ENCODE results near the gene HTR1E. TPM values are rescaled to one million over a fixed set of nuclear protein-coding genes. Genes with fewer than 3 reads are reported as not detected.
"Not testable (repeated sequence)": the region's sequence is repeated elsewhere in the genome, so short reads cannot be mapped to it uniquely, and the experiment has no call there.

The HTR1E gene
- total and polyA plus RNA-seq, 2 donors (not counting 1 experiment from before 2014, with no cell fraction given), result not detected

GRCh38 chr6:87006541-87006940 lies 69.2 kb downstream of the HTR1E start:
- WGBS (ENCODE audit: insufficient coverage), result no CpG with 5 or more reads among the region's 2 CpGs
- H3K9ac ChIP-seq (ENCODE audit: low read length); POLR2A ChIA-PET; H2AFZ ChIP-seq (ENCODE audit: insufficient read depth, low read depth, low read length, poor library complexity, severe bottlenecking); H4K20me1 ChIP-seq (ENCODE audit: control insufficient read depth, insufficient read depth, low read length, poor library complexity, severe bottlenecking); H3K27me3 Mint-ChIP-seq; H3K9me3 Mint-ChIP-seq (ENCODE audit: insufficient read depth); H3K79me2 ChIP-seq (ENCODE audit: control insufficient read depth, insufficient read depth, low read length); CTCF ChIA-PET; H3K4me2 ChIP-seq (replicated peaks; ENCODE audit: low read depth, low read length, poor library complexity, severe bottlenecking); ATAC-seq (ENCODE audit: low read depth); intact Hi-C loops (cut with micrococcal nuclease); DNase-seq; H3K4me3 Mint-ChIP-seq; H3K27ac Mint-ChIP-seq; H3K27me3 ChIP-seq (replicated peaks in 1 of 4; ENCODE audit: control extremely low read depth in 1 of 4, control insufficient read depth in 3 of 4, insufficient read depth in 4 of 4, low read length in 3 of 4); H3K4me1 Mint-ChIP-seq; H3K36me3 ChIP-seq (replicated peaks in 1 of 2; ENCODE audit: control extremely low read depth in 1 of 2, control insufficient read depth in 1 of 2, extremely low read depth in 1 of 2, insufficient read depth in 2 of 2, low read length in 1 of 2); H3K4me1 ChIP-seq (ENCODE audit: control insufficient read depth in 2 of 2, insufficient read depth in 2 of 2, low read length in 2 of 2); H3K27ac ChIP-seq (ENCODE audit: low read length in 2 of 2); H3K9me3 ChIP-seq (ENCODE audit: control extremely low read depth in 1 of 3, control insufficient read depth in 2 of 3, insufficient read depth in 1 of 3, low read length in 2 of 3); H3K4me3 ChIP-seq (ENCODE audit: control extremely low read depth in 1 of 5, extremely low read depth in 1 of 5, insufficient read depth in 1 of 5, low read depth in 2 of 5, low read length in 4 of 5): not testable (repeated sequence)

DNA sequence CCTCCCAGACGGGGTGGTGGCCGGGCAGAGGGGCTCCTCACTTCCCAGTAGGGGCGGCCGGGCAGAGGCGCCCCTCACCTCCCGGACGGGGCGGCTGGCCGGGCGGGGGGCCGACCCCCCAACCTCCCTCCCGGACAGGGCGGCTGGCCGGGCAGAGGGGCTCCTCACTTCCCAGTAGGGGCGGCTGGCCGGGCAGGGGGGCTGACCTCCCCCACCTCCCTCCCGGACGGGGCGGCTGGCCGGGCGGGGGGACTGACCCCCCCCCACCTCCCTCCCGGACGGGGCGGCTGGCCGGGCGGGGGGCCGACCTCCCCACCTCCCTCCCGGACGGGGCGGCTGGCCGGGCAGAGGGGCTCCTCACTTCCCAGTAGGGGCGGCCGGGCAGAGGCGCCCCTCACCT lies 72.3 kb downstream of the HTR1E start:
- CTCF ChIA-PET; H3K27me3 Mint-ChIP-seq; ATAC-seq (ENCODE audit: low read depth); H3K4me3 Mint-ChIP-seq; POLR2A ChIA-PET; H4K20me1 ChIP-seq (ENCODE audit: control insufficient read depth, insufficient read depth, low read length, poor library complexity, severe bottlenecking); DNase-seq; H3K9me3 Mint-ChIP-seq (ENCODE audit: insufficient read depth); intact Hi-C loops (cut with micrococcal nuclease); H3K79me2 ChIP-seq (ENCODE audit: control insufficient read depth, insufficient read depth, low read length); H3K4me2 ChIP-seq (replicated peaks; ENCODE audit: low read depth, low read length, poor library complexity, severe bottlenecking); H3K36me3 ChIP-seq (replicated peaks in 1 of 2; ENCODE audit: control extremely low read depth in 1 of 2, control insufficient read depth in 1 of 2, extremely low read depth in 1 of 2, insufficient read depth in 2 of 2, low read length in 1 of 2); H3K27me3 ChIP-seq (replicated peaks in 1 of 4; ENCODE audit: control extremely low read depth in 1 of 4, control insufficient read depth in 3 of 4, insufficient read depth in 4 of 4, low read length in 3 of 4); H3K27ac Mint-ChIP-seq; H3K9ac ChIP-seq (ENCODE audit: low read length); H2AFZ ChIP-seq (ENCODE audit: insufficient read depth, low read depth, low read length, poor library complexity, severe bottlenecking); H3K27ac ChIP-seq (ENCODE audit: low read length in 2 of 2); H3K4me1 Mint-ChIP-seq; H3K9me3 ChIP-seq (ENCODE audit: control extremely low read depth in 1 of 3, control insufficient read depth in 2 of 3, insufficient read depth in 1 of 3, low read length in 2 of 3); H3K4me1 ChIP-seq (ENCODE audit: control insufficient read depth in 2 of 2, insufficient read depth in 2 of 2, low read length in 2 of 2); H3K4me3 ChIP-seq (ENCODE audit: control extremely low read depth in 1 of 5, extremely low read depth in 1 of 5, insufficient read depth in 1 of 5, low read depth in 2 of 5, low read length in 4 of 5): not testable (repeated sequence)
- no CpG with 5 or more reads among the region's 34 CpGs for WGBS (ENCODE audit: insufficient coverage)

DNA sequence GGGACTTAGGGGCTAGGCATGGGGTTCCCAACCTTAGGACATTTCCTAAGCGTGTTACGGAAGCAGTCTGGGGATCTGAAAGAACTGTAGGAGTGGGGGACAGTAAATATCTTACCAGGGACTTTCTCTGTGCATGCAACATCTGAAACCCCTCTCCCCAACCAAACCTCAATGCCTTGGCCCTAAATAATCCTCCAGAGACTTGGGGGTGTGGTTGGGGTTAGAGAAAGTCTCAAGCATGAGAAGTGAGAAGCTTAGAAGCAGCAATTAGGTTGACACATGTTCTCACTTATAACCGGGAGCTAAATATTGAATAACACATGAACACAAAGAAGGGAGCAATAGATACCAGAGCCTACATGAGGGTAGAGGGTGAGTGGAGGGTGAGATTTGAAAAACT lies 74.7 kb downstream of the HTR1E start:
- Mint-ChIP-seq H3K4me3 (no peak overlapping the region), H3K27ac (no peak overlapping the region), H3K9me3 (ENCODE audit: insufficient read depth) (no peaks in the 10 kb centered on the region), H3K4me1 (no peaks in the 10 kb centered on the region), H3K27me3 (peaks cover 2% of the 10 kb centered on the region)
- Histone ChIP-seq H4K20me1 (ENCODE audit: control insufficient read depth, insufficient read depth, low read length, poor library complexity, severe bottlenecking) (no peaks in the 10 kb centered on the region), H3K79me2 (ENCODE audit: control insufficient read depth, insufficient read depth, low read length) (no peaks in the 10 kb centered on the region), H3K9me3 (ENCODE audit: control extremely low read depth in 1 of 3, control insufficient read depth in 2 of 3, insufficient read depth in 1 of 3, low read length in 2 of 3) (peaks cover 0 to 6% (median 0%) of the 10 kb centered on the region in 3 donors), H2AFZ (ENCODE audit: insufficient read depth, low read depth, low read length, poor library complexity, severe bottlenecking) (no peak overlapping the region), H3K36me3 (replicated peaks in 1 of 2; ENCODE audit: control extremely low read depth in 1 of 2, control insufficient read depth in 1 of 2, extremely low read depth in 1 of 2, insufficient read depth in 2 of 2, low read length in 1 of 2) (no peaks in the 10 kb centered on the region), H3K4me1 (ENCODE audit: control insufficient read depth in 2 of 2, insufficient read depth in 2 of 2, low read length in 2 of 2) (no peaks in the 10 kb centered on the region), H3K9ac (ENCODE audit: low read length) (no peak overlapping the region), H3K27me3 (replicated peaks in 1 of 4; ENCODE audit: control extremely low read depth in 1 of 4, control insufficient read depth in 3 of 4, insufficient read depth in 4 of 4, low read length in 3 of 4) (peaks cover 0 to 3% (median 0%) of the 10 kb centered on the region in 4 experiments), H3K4me2 (replicated peaks; ENCODE audit: low read depth, low read length, poor library complexity, severe bottlenecking) (no peak overlapping the region), H3K4me3 (ENCODE audit: control extremely low read depth in 1 of 5, extremely low read depth in 1 of 5, insufficient read depth in 1 of 5, low read depth in 2 of 5, low read length in 4 of 5) (no peak overlapping the region), H3K27ac (ENCODE audit: low read length in 2 of 2) (no peak overlapping the region)
- no CpG with 5 or more reads among the region's 3 CpGs for WGBS (ENCODE audit: insufficient coverage)
- CTCF ChIA-PET, result no interaction called here
- no peak for TF ChIP-seq EZH2 (IDR thresholded peaks at IDR 0.05; ENCODE audit: borderline replicate concordance, insufficient read depth, low read depth, low read length, poor library complexity, severe bottlenecking)
- TF ChIP-seq, protein P1, sequence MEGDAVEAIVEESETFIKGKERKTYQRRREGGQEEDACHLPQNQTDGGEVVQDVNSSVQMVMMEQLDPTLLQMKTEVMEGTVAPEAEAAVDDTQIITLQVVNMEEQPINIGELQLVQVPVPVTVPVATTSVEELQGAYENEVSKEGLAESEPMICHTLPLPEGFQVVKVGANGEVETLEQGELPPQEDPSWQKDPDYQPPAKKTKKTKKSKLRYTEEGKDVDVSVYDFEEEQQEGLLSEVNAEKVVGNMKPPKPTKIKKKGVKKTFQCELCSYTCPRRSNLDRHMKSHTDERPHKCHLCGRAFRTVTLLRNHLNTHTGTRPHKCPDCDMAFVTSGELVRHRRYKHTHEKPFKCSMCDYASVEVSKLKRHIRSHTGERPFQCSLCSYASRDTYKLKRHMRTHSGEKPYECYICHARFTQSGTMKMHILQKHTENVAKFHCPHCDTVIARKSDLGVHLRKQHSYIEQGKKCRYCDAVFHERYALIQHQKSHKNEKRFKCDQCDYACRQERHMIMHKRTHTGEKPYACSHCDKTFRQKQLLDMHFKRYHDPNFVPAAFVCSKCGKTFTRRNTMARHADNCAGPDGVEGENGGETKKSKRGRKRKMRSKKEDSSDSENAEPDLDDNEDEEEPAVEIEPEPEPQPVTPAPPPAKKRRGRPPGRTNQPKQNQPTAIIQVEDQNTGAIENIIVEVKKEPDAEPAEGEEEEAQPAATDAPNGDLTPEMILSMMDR (IDR thresholded peaks at IDR 0.05), result no peak
- ATAC-seq (ENCODE audit: low read depth) (no peak), DNase-seq (no peak)
- POLR2A ChIA-PET, result no interaction called here
- intact Hi-C loops (cut with micrococcal nuclease), result no loop called here

All from B cell (primary cell).